ENCODE measurements around the gene KCNG1. TPM values are rescaled to one million over a fixed set of nuclear protein-coding genes. Genes with fewer than 3 reads are reported as not detected.

KCNG1 gene
- total RNA-seq, 1 donor from 2014 or later: 7.8 TPM

Other genes starting within 250 kb of the KCNG1 start
- 8.5 and 8.9 TPM in 2 replicates for gene BCAS4, start 228.0 kb downstream of the KCNG1 start, total RNA-seq
- gene ADNP, start 91.7 kb downstream of the KCNG1 start, total RNA-seq: 127 and 144 TPM in 2 replicates
- gene DPM1, start 64.6 kb downstream of the KCNG1 start, total RNA-seq: 41.4 and 43.9 TPM in 2 replicates
- gene MOCS3, start 64.3 kb downstream of the KCNG1 start, total RNA-seq: 5.6 and 5.8 TPM in 2 replicates

Data from progenitor cell of endocrine pancreas (in vitro differentiated cells).